HCEC 1CT (cell line): ENCODE data around the gene POM121.
"Not testable (repeated sequence)": the region's sequence is repeated elsewhere in the genome, so short reads cannot be mapped to it uniquely, and the experiment has no call there.

Experiments
- DNase-seq: peaks from one replicate; pipeline ENCODE4 v3.0.0-alpha.2; 2017

Gene POM121

DNA sequence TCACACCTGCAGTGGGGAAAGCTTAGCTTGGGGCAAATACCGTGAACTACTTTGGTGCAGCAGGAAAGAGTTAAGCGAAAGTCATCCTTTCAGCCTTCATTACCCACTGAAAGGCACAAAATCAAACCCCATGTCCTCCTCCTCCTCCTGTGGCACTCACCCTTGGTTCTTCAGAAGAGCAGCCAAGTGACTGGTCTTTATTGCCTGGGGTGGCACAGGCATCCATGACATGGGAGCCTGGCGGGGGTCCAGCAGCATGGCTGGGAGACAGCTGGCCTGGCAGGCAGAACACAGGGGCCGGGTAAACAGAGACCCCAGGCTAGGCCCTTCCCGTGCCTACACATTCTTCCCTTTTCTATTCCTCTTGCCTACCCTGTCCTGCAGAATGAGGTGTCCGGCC is 24.8 kb downstream of the POM121 start:
- not testable (repeated sequence) for DNase-seq

DNA sequence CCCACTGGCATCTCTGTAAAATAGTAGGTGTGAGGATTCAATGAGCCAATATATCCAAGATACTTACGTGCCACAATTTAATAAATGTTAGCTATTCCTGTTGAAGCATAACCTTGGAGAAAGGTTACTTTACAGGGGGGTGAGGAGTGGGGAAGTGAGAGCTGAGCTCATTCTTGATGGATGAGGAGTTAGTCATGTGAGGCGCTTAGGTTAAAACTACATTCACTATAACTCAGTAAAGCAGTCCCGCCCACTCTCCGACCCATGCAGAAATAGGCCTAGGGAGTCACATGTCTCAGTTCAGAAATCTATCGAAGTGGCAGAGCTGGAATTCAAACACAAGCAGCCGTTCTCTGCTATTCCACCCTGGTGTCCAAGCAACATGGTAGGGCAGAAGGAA is 25.5 kb downstream of the POM121 start:
- not testable (repeated sequence) for DNase-seq

DNA sequence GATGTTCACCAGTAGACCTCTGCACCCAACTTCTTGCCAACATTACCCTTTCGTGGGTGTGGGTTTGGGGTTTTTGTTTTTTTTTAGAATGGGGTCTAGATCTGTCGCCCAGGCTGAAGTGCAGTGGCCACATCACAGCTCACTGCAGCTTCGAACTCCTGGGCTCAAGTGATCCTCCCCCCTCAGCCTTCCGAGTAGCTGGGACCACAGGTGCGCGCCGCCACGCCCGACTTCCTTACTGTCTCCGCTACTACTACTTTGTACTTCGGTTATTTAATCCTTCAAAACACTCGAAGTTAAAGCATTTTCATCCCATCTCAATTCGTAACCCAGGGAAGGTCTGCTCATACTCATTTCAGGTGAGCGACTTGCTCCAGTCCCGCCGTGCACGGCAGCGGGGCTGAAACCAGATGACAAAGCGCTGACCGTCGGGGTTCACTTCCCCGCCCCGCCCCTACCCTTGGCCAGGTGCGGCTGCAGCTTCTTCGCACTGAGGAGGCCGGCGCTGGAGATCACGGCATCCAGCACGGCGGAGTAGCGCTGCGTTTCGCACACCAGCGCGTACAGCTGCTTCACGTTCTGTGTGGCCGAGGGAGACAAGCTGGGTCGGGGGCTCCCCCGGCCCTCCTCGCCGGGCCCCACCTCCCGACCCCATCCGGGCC is 29.1 kb downstream of the POM121 start:
- not testable (repeated sequence) for DNase-seq

DNA sequence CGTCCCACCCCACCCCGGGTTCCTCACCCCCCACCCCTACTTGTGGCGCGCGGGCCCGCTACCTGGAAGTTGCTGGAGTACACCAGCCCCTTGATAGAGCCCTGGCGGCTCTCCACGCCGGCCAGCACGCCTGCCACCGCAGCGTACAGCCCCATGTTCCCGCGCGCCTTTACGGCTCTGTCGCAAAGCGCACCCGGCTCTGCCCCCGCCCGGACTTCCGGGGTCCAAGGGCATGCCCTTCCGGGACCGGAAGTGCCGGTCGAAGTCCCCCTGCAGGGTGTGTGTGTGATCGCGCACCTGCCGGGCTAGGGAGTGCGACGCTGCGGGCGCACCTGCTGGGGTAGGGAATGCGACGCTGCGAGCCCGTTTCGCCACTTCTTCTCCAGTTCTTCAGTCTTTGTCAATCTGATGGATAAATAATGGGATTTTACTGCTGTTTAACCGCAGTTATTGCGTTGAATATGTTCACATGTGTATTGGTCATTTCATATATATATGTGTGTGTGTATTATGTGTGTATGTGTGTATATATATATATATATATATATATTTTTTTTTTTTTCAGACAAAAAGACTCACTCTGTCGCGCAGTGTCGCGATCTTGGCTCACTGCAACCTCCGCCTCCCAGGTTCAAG is 29.8 kb downstream of the POM121 start:
- not testable (repeated sequence) for DNase-seq

DNA sequence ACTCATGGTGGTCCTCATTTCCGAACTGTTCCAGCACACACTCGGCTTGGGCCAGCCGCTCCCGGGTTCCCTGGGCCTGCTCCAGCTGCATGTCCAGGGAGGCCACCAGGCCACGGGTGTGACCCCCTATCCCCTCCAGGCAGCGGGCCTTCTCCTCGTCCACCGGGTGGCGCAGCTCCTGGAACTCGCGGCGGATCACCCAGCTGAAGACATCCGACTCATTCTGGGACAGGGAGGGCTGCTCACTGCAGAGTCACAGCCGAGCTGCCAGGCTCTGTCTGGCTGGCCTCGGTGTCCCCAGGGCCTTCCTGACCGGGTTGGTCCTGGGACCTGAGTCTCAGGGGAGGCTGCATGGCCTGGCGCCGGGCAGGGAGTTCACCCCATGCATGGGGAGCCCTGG is 35.1 kb downstream of the POM121 start:
- DNase-seq, result not testable (repeated sequence)

DNA sequence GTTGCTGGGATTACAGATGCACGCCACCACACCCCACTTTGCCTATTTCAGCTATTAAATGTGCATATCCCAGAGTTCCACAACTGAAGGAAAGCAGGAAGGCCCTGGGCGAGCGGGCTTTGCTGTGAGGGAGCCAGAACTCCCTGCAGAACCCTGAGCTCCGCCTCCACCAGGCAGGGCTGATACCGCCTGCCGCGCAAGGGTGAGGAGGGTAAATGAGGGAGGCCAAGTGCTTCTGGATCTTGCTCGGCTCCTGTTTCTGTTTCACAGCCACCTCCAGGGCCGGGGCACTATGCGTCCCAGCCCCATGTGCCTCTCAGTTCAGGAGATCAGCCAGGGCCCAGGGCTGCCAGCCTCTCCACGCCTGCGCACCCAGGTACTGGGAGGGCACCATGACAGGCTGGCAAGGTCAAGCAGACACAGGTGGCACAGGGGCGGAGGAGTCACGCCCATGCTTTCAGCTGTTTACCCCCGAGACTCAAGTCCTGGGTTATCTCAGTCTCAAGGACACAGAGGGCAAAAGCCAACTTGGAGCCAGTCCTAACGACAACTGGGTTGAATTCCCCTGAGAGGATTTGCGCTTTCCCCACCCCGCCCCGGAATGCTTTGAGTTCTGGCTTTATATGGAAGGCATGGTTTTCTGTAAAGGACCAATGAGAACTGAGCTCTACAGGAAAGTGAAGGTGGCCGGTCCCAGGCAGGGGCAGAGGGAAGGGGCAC is 35.9 kb downstream of the POM121 start:
- not testable (repeated sequence) for DNase-seq

DNA sequence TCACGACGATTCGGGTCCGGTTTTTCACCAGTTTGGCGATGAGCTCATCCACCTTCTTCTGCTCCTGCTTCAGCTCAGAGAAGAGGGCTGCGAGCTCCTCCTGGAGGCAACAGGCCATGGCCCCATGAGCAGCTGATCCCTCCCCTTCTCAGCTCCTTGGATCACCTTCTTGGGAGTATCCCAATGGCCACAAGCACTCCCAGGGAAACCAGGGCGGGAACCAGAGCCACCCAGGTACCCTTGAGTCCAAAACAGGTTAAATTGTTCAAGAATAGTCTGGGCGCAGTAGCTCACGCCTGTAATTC is 36.4 kb downstream of the POM121 start:
- DNase-seq, result not testable (repeated sequence)

DNA sequence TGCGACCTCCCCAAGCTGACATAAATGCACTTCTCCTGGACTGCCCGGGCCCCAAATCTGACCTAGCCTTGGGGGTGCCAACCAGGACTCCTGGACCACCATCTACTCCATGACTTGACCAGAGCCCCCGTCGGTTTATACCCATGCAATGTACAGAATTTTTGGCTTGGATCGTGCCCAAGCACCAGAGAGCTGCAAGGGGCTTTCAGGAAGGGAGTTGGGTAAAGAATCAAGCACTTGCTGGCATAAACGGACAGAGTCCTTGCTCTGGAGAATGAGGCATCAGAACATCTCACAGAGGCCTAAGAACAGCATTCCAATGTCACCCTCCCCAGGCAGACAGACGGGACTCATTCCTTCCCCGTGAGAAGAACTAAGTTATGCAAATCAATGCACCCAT is 38.2 kb downstream of the POM121 start:
- not testable (repeated sequence) for DNase-seq

DNA sequence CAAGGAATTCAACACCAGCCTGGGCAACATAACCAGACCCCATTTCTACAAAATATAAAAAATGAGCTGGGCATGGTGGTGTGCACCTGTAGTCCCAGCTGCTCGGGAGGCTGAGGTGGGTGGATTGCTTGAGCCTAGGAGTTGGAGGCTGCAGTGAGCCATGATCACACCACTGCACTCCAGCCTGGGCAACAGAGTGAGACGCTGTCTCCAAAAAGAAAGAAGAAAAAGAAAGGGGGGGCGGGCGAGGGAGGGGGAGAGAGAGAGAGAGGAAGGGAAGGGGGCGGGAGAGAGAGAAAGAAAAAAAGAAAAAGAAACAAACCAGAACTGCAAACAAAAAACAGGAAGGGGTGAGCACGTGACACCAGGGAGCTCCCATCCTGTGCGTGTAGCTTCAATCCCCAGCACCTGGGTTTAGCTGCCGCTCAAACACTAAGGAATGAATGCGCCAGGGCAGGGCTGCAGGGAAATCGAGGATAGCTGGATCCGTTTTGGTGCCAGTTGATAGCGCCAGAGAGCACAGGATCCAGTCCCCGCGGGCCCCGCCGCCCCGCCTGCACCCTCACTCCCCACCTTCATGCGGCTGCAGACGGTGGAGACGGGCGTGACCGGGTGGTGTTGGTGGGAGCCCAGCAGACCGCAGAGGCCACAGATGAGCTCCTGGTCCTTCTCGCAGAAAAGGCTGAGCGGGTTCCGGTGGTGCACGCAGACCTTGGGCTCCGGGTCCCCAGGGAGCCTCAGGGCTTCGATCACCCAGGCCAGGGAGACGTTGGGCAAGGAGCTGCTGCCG is 40.5 kb downstream of the POM121 start:
- DNase-seq, result not testable (repeated sequence)

DNA sequence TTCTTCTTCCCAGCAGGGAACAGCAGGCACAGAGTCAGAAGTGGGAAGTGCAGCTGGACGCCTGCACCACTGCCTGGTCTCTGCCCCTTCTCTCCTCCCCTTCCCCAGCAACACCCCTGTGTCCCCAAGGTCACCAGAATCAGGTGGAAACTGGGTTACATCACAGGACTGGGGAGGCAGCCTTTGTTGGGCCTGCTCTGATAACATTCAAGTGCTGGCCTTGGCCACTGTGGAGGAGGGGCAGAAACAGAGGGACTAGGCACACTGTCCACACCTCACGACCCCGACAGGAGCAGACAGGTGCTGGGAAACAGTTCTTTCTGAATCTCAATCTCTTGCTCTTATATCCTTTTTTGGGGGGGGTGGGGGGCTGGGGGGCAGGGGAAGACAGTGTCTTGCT is 42.0 kb downstream of the POM121 start:
- DNase-seq, result not testable (repeated sequence)

DNA sequence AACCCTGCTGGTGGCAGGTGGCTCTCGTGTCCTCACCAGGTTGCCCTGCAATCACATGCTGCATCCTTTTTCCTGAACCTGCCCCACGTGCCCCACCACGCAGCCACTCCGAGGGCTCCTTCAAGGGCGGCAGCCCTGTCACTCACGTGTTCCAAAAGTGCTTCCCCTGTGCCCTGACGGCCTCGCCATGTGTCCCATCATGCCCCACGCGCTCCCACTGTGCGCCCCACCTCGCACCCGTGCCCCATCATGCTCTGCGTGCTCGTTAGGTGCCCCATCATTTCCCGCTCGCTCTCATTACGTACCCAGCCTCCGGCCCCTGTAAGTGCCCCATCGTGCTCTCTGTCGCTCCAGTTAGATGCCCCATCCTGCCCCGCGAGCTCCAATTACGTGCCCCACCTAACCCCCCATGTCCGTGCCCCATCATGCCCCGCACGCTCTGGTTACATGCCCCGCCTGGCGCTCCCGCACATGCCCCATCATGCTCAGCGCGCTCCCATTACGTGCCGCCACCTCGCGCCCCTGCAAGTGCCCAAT is 44.2 kb downstream of the POM121 start, which contains the start of gene TRIM74:
TSS of gene TRIM74 (minus strand) at position 487 of the 537 bp plus-strand sequence. CDS start 3,309 bp downstream, outside the sequence.
- not testable (repeated sequence) for DNase-seq

DNA sequence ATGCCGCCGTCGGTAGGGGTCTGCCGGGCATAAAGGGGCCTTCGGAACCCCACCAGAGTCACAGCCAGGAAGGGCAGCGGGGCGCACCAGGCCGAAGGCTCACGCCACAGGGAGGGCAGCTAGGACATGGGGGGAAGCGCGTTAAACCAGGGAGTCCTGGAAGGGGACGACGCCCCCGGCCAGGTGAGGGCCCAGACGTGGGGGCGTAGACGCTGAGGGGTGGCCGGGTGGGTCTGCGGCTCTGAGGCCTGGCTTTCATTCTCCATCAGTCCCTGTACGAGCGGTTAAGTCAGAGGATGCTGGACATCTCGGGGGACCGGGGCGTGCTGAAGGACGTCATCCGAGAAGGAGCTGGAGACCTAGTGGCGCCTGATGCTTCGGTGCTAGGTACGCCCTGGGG is 44.8 kb downstream of the POM121 start:
- not testable (repeated sequence) for DNase-seq

DNA sequence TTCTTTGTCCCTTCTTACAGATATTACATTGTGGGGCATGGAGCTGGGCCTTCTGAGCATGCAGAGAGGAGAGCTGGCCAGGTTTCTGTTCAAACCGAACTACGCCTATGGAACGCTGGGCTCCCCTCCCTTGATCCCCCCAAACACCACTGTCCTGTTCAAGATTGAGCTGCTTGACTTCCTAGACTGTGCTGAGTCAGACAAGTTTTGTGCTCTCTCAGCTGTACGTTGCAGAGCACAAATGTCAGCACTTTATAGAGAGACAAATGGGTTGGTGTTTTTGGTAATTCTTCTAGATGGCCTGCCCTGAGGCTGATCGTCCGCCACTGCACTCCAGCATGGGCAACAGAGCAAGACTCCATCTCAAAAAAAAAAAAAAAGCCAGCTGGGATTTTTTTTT is 46.6 kb downstream of the POM121 start:
- DNase-seq, result not testable (repeated sequence)

DNA sequence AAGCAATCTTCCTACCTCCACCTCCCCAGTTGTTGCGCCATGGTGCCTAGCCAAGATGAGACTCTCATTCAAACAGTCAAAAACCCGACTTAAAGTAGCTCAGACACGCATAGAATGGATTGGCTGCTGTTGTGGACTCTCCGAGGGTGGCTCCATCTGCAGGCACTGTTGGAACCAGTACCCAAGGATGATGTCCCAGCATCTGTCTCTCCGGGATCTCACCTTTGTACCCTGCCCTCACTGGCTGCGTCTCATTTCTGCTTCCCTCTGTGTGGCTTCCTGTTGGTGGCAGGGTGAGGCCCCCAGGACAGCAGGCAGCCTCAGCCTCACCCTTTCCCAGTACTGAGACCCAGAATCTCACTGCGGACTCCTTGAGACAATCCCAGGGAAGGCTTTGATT is 49.9 kb downstream of the POM121 start:
- not testable (repeated sequence) for DNase-seq

DNA sequence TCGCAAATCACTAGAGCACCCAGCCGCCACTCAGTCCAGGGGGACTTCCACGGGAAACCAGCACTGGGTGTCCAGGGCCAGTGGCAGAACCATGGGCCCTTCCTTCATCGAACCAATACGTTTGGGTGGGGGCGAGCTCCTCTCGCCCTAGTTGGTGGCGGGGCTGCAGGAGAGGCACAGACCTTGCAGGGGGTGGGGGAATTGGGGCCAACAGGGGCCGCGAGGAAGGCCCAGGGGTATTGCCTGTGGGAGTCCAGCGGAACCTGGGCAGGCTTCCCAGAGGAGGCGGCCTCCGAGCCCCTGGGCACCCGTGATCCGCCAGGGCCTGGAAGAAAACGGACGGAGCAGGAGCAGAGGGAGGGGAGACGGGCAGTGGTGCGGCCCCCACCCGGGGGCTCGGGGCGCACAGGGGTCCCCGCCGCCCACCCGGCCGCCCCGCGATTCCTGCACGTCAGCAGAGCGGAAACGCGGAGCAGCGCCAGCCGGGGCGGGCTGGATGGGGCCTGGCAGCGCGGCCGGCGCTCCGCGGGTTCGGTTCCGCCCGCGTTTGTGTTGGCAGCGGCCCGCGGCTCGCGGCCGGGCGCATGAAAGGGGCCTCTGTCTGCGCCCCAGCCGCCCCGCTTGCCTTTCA is 50.9 kb downstream of the POM121 start:
- not testable (repeated sequence) for DNase-seq

DNA sequence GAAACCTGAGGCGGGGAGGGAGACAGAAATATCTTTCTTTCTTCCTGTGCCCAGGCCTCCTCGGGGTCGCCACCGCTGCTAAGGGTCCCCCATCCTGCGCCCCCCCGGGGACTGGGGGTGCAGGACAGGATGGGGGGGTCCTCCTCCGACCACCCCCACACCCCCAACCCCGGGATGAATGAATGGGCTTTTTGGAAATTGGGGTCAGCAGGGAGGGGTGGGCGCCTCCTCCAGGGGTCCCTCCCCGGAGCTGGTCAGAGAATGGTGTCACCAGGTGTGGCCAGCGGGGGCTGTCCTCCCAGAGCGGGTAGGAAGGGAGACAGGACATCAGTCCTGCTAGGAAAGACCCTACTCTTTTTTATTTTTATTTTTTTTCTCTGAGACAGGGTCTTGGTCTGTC is 51.5 kb downstream of the POM121 start:
- not testable (repeated sequence) for DNase-seq

DNA sequence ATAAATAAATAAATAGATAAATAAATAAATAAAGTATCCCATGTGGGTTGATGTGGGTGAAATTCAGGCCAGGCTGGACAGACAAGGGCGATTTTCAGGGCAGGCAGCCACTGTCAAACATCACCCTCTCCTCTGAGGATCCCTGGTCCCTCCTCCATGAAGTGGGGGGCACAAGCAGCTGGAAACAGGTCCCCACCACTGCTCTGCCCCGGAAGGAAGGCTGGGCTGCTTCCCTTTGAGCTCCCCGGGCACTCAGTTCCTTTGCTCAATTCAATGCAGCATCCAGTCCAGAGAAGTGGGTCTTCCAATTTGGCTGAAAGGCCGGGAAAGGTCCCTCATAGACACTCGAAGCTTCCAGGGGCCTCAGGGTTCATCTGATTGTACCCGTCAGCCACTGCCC is 55.5 kb downstream of the POM121 start:
- DNase-seq, result not testable (repeated sequence)

DNA sequence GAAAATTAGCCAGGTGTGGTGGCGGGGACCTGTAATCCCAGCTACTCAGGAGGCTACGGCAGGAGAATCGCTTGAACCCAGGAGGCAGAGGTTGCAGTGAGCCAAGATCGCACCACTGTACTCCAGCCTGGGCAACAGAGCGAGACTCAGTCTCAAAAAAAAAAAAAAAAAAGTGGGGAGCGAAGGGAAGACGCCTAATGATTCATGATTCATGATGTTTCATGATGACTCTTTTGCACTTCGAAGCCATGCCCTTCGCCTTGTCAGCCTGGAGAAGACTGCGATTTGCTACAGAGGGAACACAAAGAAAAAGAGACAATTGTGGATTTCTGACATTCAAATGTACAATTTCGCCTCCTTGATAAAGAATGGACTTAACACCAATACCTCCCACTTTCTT is 57.2 kb downstream of the POM121 start:
- DNase-seq, result not testable (repeated sequence)

DNA sequence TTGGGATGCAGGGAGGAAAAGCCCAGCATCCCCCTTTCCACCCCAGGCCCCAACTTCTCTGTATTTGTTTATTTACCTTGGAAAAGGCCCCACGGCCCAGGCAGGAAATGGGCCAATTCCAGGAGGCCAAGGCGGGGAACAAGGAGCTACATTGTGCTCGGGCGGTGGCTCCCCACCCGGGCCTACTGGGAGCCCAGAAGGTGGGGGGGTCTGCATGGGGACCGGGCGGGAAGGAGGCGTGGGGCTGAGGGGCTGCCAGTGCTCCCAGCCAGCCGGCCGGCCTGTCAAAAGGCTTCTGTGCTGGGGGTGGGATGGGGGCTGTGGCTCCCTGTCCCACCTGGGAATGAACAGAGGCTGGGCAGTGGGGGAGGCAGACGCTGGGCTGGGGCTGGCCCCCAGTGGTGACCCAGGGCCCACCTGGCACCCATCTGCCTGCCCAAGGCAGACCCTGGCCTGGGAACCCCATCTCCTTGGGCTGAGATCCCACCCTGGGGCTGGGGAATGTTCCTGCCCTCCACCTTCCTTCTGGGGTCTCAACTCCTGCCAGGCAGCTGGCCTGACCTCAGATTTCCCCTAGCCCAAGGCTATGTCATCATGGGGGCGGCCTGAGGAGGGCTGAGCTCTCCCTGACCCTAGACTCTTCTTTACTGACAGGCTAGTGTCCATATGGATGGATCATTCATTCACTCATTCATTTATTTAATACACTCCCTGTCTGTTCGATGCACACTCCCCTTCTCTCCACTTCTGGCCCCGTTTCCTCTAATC is 65.4 kb downstream of the POM121 start:
- DNase-seq, result not testable (repeated sequence)

DNA sequence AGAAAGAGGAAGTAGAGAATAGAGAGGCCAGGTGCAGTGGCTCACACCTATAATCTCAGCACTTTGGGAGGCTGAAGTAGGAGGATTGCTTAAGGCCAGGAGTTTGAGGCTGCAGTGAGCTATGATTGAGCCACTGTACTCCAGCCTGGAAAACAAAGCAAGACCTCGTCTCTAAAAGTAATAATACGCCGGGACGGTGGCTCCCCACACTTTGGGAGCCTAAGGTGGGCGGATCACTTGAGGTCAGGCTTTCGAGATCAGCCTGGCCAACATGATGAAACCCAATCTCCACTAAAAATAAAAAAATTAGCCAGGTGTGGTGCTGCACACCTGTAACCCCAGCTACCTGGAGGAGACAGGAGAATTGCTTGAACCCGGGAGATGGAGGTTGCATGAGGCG is 70.6 kb downstream of the POM121 start:
- not testable (repeated sequence) for DNase-seq

DNA sequence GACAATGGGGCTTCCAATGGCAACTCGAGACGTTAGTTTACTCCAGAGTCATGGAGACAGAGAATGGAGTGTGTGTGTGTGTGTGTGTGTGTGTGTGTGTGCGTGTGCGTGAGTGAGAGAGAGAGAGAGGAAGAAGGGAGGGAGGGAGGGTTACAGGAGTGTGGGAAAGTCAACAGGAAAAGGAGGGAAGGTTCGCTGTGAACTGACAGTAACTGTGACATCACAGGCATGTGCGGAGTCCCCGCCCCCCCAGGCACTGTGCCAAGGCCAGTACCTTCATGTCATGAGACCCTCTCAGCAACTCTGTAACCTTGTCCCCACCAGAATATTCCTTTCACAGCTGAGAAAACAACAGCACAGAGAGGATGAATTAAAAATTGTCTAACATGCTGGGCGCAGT is 72.6 kb downstream of the POM121 start:
- not testable (repeated sequence) for DNase-seq
